H9 (cell line): ENCODE measurements around the gene CTF1. TPM values are rescaled to one million over a fixed set of nuclear protein-coding genes. Genes with fewer than 3 reads are reported as not detected.

Experiments used
- DNase-seq: peaks from one replicate; pipeline ENCODE4 v3.0.0-alpha.2; 2017
- H2AFZ ChIP-seq: one replicate; pipeline ENCODE4 v1.6.1; 2013; ENCODE audit warnings: mild to moderate bottlenecking, low read length, control low read depth, moderate library complexity
- H2AK5ac ChIP-seq: 2 replicates; pipeline ENCODE4 v1.6.1; 2013; ENCODE audit warnings: low read length, control low read depth, mixed read lengths; ENCODE audit not compliant: insufficient read length
- H2BK120ac ChIP-seq: one replicate; pipeline ENCODE4 v1.6.1; 2013; ENCODE audit warnings: low read depth, mild to moderate bottlenecking, low read length, control low read depth, inconsistent platforms; ENCODE audit not compliant: poor library complexity, severe bottlenecking
- H2BK12ac ChIP-seq: 2 replicates; pipeline ENCODE4 v1.6.1; 2013; ENCODE audit warnings: low read length, control low read depth, mixed read lengths, low read depth; ENCODE audit not compliant: insufficient read length
- H2BK15ac ChIP-seq: 2 replicates; pipeline ENCODE4 v1.6.1; 2013; ENCODE audit warnings: low read depth, low read length, control low read depth
- H2BK20ac ChIP-seq: one replicate; pipeline ENCODE4 v1.6.1; 2013; ENCODE audit warnings: low read depth, mild to moderate bottlenecking, low read length, control low read depth, inconsistent platforms; ENCODE audit not compliant: poor library complexity, severe bottlenecking
- H2BK5ac ChIP-seq: 2 replicates; pipeline ENCODE4 v1.6.1; 2013; ENCODE audit warnings: low read length, control low read depth, mixed read lengths; ENCODE audit not compliant: insufficient read length
- H3K14ac ChIP-seq: 2 replicates; pipeline ENCODE4 v1.6.1; 2013; ENCODE audit warnings: low read length, control low read depth; ENCODE audit not compliant: insufficient read depth
- H3K18ac ChIP-seq: 2 replicates; pipeline ENCODE4 v1.6.1; 2013; ENCODE audit warnings: low read depth, mild to moderate bottlenecking, mixed read lengths, low read length, control low read depth; ENCODE audit not compliant: insufficient read length
- H3K23ac ChIP-seq: 2 replicates; pipeline ENCODE4 v1.6.1; 2013; ENCODE audit warnings: low read length, control low read depth, mixed read lengths, low read depth; ENCODE audit not compliant: insufficient read length
- H3K23me2 ChIP-seq: 2 replicates; pipeline ENCODE4 v1.6.1; 2013; ENCODE audit warnings: low read depth, mild to moderate bottlenecking, mixed read lengths, low read length, control low read depth; ENCODE audit not compliant: insufficient read length, poor library complexity, severe bottlenecking
- H3K27ac ChIP-seq: 2 replicates; pipeline ENCODE4 v1.5.1; 2013; ENCODE audit warnings: low read length, control low read depth, mixed read lengths, low read depth; ENCODE audit not compliant: insufficient read length
- H3K27me3 ChIP-seq: 2 replicates; pipeline ENCODE4 v1.6.1; 2013; ENCODE audit warnings: low read length, control low read depth, inconsistent platforms; ENCODE audit not compliant: insufficient read depth
- H3K4ac ChIP-seq: 2 replicates; pipeline ENCODE4 v1.6.1; 2013; ENCODE audit warnings: low read depth, mild to moderate bottlenecking, control low read depth, inconsistent platforms, low read length, moderate library complexity
- H3K4me1 ChIP-seq: 2 replicates; pipeline ENCODE4 v1.6.1; 2013; ENCODE audit warnings: low read length, control low read depth, inconsistent platforms; ENCODE audit not compliant: insufficient read depth
- H3K4me2 ChIP-seq: 2 replicates; pipeline ENCODE4 v1.6.1; 2013; ENCODE audit warnings: low read length, control low read depth, mixed read lengths; ENCODE audit not compliant: insufficient read length, insufficient read depth
- H3K56ac ChIP-seq: 2 replicates; pipeline ENCODE4 v1.6.1; 2013; ENCODE audit warnings: low read depth, mild to moderate bottlenecking, mixed read lengths, low read length, control low read depth; ENCODE audit not compliant: insufficient read length
- H3K79me1 ChIP-seq: 2 replicates; pipeline ENCODE4 v1.6.1; 2013; ENCODE audit warnings: low read depth, mild to moderate bottlenecking, moderate library complexity, low read length, control low read depth, inconsistent platforms; ENCODE audit not compliant: insufficient read depth, poor library complexity, severe bottlenecking
- H3K79me2 ChIP-seq: 2 replicates; pipeline ENCODE4 v1.6.1; 2013; ENCODE audit warnings: low read length, control low read depth, inconsistent platforms; ENCODE audit not compliant: insufficient read depth
- H3K9ac ChIP-seq: 2 replicates; pipeline ENCODE4 v1.6.1; 2013; ENCODE audit warnings: low read length, control low read depth, mixed read lengths; ENCODE audit not compliant: insufficient read length; ENCODE audit errors: extremely low read depth
- H3K9me3 ChIP-seq: one replicate; pipeline ENCODE4 v1.6.1; 2013; ENCODE audit warnings: low read depth, low read length, inconsistent platforms; ENCODE audit not compliant: control insufficient read depth
- H3T11ph ChIP-seq: one replicate; pipeline ENCODE4 v1.6.1; 2013; ENCODE audit warnings: mild to moderate bottlenecking, low read length, control low read depth, inconsistent platforms
- H4K20me1 ChIP-seq: one replicate; pipeline ENCODE4 v1.6.1; 2013; ENCODE audit not compliant: control insufficient read depth, insufficient read length, insufficient read depth
- H4K5ac ChIP-seq: 2 replicates; pipeline ENCODE4 v1.6.1; 2013; ENCODE audit warnings: low read depth, mild to moderate bottlenecking, mixed read lengths, low read length, control low read depth; ENCODE audit not compliant: insufficient read length
- H4K8ac ChIP-seq: replicated peaks from 2 replicates; pipeline ENCODE4 v1.6.1; 2013; ENCODE audit warnings: low read length, control low read depth, mixed read lengths, low read depth; ENCODE audit not compliant: insufficient read length
- H4K91ac ChIP-seq: 2 replicates; pipeline ENCODE4 v1.6.1; 2013; ENCODE audit warnings: low read depth, mild to moderate bottlenecking, moderate library complexity, mixed read lengths, low read length, control low read depth; ENCODE audit not compliant: insufficient read length
- H3K27ac Mint-ChIP-seq, 3 experiments: 2 replicates in 2 of 3; 3 replicates in 1 of 3; pipeline ENCODE4 v1.8.0; 2020 to 2021; ENCODE audit warnings: mixed read lengths in 3 of 3, mild to moderate bottlenecking in 1 of 3, moderate library complexity in 1 of 3
- H3K27me3 Mint-ChIP-seq: 2 replicates; pipeline ENCODE4 v1.8.0; 2021; ENCODE audit warnings: low read depth, mild to moderate bottlenecking, moderate library complexity, mixed read lengths
- H3K36me3 Mint-ChIP-seq, 3 experiments: 2 replicates in 2 of 3; 3 replicates in 1 of 3; pipeline ENCODE4 v1.8.0; 2020 to 2021; ENCODE audit warnings: low read depth in 3 of 3, mixed read lengths in 3 of 3; ENCODE audit not compliant: insufficient read depth in 1 of 3
- H3K4me1 Mint-ChIP-seq, 2 experiments: 2 replicates each; pipeline ENCODE4 v1.8.0; 2020; ENCODE audit warnings: mixed read lengths in 2 of 2
- H3K4me3 Mint-ChIP-seq, 2 experiments: 2 replicates in 1 of 2; 3 replicates in 1 of 2; pipeline ENCODE4 v1.8.0; 2020 to 2021; ENCODE audit warnings: mild to moderate bottlenecking in 2 of 2, mixed read lengths in 2 of 2, moderate library complexity in 1 of 2
- H3K9me3 Mint-ChIP-seq, 2 experiments: 2 replicates in 1 of 2; 3 replicates in 1 of 2; pipeline ENCODE4 v1.8.0; 2020; ENCODE audit warnings: mild to moderate bottlenecking in 2 of 2, mixed read lengths in 2 of 2, moderate library complexity in 1 of 2
- CTCF ChIP-seq: fragments of 200-600 bp; sonication (generic); conservative IDR thresholded peaks from 3 replicates; pipeline ENCODE4 v1.8.0; 2021; ENCODE audit warnings: antibody characterized with exemption, mild to moderate bottlenecking
- WGBS: extraction: QIAGEN DNeasy Blood & Tissue Kit; methylation state at CpG from one replicate; pipeline ENCODE4 v1.1.7; 2013; ENCODE audit warnings: missing lambda C conversion rate, low lambda C conversion rate, mixed read lengths; ENCODE audit not compliant: insufficient read length; ENCODE audit errors: extremely low coverage; 5-methylcytosine and 5-hydroxymethylcytosine counted together
- total RNA-seq: library from RNA; stranded (reverse); gene quantifications from 2 replicates; pipeline ENCODE4 v1.2.1, GENCODE V29; 2021

Gene CTF1
- total RNA-seq, 1 experiment from 2014 or later = 0.72 TPM

- H2BK20ac ChIP-seq = no peak overlapping the region
- H4K5ac ChIP-seq = no peak overlapping the region
- no peak overlapping the region for H3K27ac ChIP-seq
- no peak overlapping the region for H3K23ac ChIP-seq
- no peak overlapping the region for H3K9ac ChIP-seq
- H3K9me3 ChIP-seq = no peaks in the 10 kb centered on the region
- H4K20me1 ChIP-seq = peaks cover 2% of the 10 kb centered on the region
- H2BK5ac ChIP-seq = no peak overlapping the region
- no CpG with 5 or more reads among the region's 19 CpGs for WGBS
- Mint-ChIP-seq H3K9me3 (no peaks in the 10 kb centered on the region; a peak in 1 of 5 replicates), H3K4me1 (peaks cover 13 to 14% of the 10 kb centered on the region in 2 experiments), H3K27ac (no peak overlapping the region), H3K36me3 (no peaks in the 10 kb centered on the region), H3K27me3 (peaks cover 16% of the 10 kb centered on the region), H3K4me3 (no peak overlapping the region)
- no peaks in the 10 kb centered on the region for H3K27me3 ChIP-seq
- no peak overlapping the region for H2AFZ ChIP-seq
- no peak for TF ChIP-seq CTCF
- no peak for DNase-seq
- H3K23me2 ChIP-seq = peaks cover 4% of the 10 kb centered on the region
- H3K79me2 ChIP-seq = no peaks in the 10 kb centered on the region
- H2BK12ac ChIP-seq = no peak overlapping the region
- no peak overlapping the region for H4K8ac ChIP-seq
- H3K4me2 ChIP-seq = no peak overlapping the region
- H2AK5ac ChIP-seq = no peak overlapping the region
- no peak overlapping the region for H2BK120ac ChIP-seq
- no peak overlapping the region for H3T11ph ChIP-seq
- H3K14ac ChIP-seq = no peak overlapping the region
- H3K4me1 ChIP-seq = no peaks in the 10 kb centered on the region; the same call in 1 of the 2 replicates
- H3K4ac ChIP-seq = no peak overlapping the region
- no peak overlapping the region for H2BK15ac ChIP-seq
- H4K91ac ChIP-seq = no peak overlapping the region
- no peak overlapping the region for H3K56ac ChIP-seq
- no peaks in the 10 kb centered on the region for H3K79me1 ChIP-seq
- H3K18ac ChIP-seq = no peak overlapping the region
Measured at GRCh38 chr16:30904114-30904780, 7.8 kb downstream of the CTF1 start.
